Hepatocyte (in vitro differentiated cells): Measurements from ENCODE around the gene ITPK1.

Experiments
- CTCF ChIP-seq: fragments of 200-600 bp; sonication (generic); IDR thresholded peaks from 2 replicates; pipeline ENCODE4 v1.5.1; 2016; ENCODE audit warnings: antibody characterized with exemption, mild to moderate bottlenecking; ENCODE audit not compliant: poor library complexity
- EZH2 ChIP-seq: fragments of 200-600 bp; sonication (generic); IDR thresholded peaks from 2 replicates; pipeline ENCODE4 v1.6.1; 2016; ENCODE audit warnings: antibody characterized with exemption, mild to moderate bottlenecking, borderline replicate concordance
- EZH2phosphoT487 ChIP-seq: fragments of 200-600 bp; sonication (generic); IDR thresholded peaks from one replicate; pipeline ENCODE4 v1.6.1; 2018; ENCODE audit warnings: antibody characterized with exemption, mild to moderate bottlenecking, low read depth, moderate library complexity; ENCODE audit not compliant: unreplicated experiment, severe bottlenecking

GRCh38 chr14:92959189-92959531 lies 156.6 kb downstream of the ITPK1 start:
- TF ChIP-seq CTCF (no peak), EZH2 (no peak), EZH2phosphoT487 (no peak)
